ENCODE data around the gene DNMBP.
"Not testable (repeated sequence)": the region's sequence is repeated elsewhere in the genome, so short reads cannot be mapped to it uniquely, and the experiment has no call there.

Gene DNMBP

GRCh38 chr10:100006243-100006886, 3.4 kb downstream of the DNMBP start:
- DNase-seq (ENCODE audit: insufficient read length, low spot score), result peak; percentile 82
- TF ChIP-seq POLR2A (IDR thresholded peaks at IDR 0.05; ENCODE audit: low read depth, low read length), result no peak
- FAIRE-seq, result peak; percentile 88

GRCh38 chr10:100004805-100005510, 4.8 kb downstream of the DNMBP start:
- TF ChIP-seq POLR2A (IDR thresholded peaks at IDR 0.05; ENCODE audit: low read depth, low read length), result no peak
- DNase-seq (ENCODE audit: insufficient read length, low spot score) (no peak), FAIRE-seq (no peak)

DNA sequence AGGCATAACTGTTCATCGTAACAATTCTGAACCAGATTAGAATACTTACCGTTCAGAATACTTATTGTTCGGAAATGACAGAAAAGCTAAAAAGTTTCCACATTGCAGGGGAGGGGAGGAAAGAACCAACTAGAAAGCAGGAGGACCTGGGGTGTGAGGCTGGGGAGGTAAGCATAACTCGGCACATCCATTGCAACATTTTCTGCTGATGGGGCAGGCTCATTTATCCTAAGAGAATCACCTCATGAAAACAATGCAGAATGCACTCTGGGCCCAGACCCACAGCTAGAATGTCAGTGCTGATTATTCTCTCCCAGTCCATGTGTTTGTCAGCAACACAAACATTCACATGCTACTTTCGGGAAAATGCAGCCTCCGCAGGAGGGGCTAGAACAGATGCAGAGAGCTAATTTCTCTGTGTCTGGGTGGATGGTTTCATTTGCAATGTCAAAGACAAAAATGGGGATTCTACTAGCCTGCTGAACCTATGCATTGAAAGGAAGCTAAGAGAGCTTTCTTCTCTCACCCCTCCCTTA, 9.6 kb downstream of the DNMBP start:
- FAIRE-seq, result no peak
- DNase-seq (ENCODE audit: insufficient read length, low spot score), result no peak
- TF ChIP-seq POLR2A (IDR thresholded peaks at IDR 0.05; ENCODE audit: low read depth, low read length), result no peak

GRCh38 chr10:99999319-100000108, 10.2 kb downstream of the DNMBP start:
- FAIRE-seq (no peak), DNase-seq (ENCODE audit: insufficient read length, low spot score) (no peak)
- no peak for TF ChIP-seq POLR2A (IDR thresholded peaks at IDR 0.05; ENCODE audit: low read depth, low read length)

GRCh38 chr10:99998889-99999288, 10.9 kb downstream of the DNMBP start:
- TF ChIP-seq POLR2A (IDR thresholded peaks at IDR 0.05; ENCODE audit: low read depth, low read length), result no peak
- no peak for FAIRE-seq
- DNase-seq (ENCODE audit: insufficient read length, low spot score), result no peak

GRCh38 chr10:99996671-99997648, 12.8 kb downstream of the DNMBP start:
- DNase-seq (ENCODE audit: insufficient read length, low spot score) (no peak), FAIRE-seq (no peak)
- TF ChIP-seq POLR2A (IDR thresholded peaks at IDR 0.05; ENCODE audit: low read depth, low read length), result no peak

GRCh38 chr10:99995713-99996112, 14.0 kb downstream of the DNMBP start:
- DNase-seq (ENCODE audit: insufficient read length, low spot score) (no peak), FAIRE-seq (no peak)
- no peak for TF ChIP-seq POLR2A (IDR thresholded peaks at IDR 0.05; ENCODE audit: low read depth, low read length)

GRCh38 chr10:99995269-99995668, 14.5 kb downstream of the DNMBP start:
- no peak for TF ChIP-seq POLR2A (IDR thresholded peaks at IDR 0.05; ENCODE audit: low read depth, low read length)
- no peak for DNase-seq (ENCODE audit: insufficient read length, low spot score)
- FAIRE-seq, result no peak

DNA sequence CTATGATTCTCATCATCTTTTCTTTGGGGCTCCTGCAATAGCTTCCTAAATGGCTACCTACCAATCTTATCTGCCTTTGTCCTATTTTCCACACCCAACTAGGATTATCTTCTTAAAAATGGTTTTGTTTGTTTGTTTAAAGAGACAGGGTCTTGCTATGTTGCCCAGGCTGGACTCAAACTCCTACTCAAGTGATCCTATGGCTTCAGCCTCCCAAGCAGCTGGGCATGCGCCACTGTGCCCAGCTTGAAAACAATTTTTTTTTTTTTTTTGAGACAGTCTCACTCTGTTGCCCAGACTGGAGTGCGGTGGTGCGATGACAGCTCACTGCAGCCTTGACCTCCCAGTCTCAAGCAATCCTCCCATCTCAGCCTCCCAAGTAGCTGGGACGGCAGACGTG, 14.9 kb downstream of the DNMBP start:
- DNase-seq (ENCODE audit: insufficient read length, low spot score) (no peak), FAIRE-seq (no peak)
- TF ChIP-seq POLR2A (IDR thresholded peaks at IDR 0.05; ENCODE audit: low read depth, low read length), result no peak

DNA sequence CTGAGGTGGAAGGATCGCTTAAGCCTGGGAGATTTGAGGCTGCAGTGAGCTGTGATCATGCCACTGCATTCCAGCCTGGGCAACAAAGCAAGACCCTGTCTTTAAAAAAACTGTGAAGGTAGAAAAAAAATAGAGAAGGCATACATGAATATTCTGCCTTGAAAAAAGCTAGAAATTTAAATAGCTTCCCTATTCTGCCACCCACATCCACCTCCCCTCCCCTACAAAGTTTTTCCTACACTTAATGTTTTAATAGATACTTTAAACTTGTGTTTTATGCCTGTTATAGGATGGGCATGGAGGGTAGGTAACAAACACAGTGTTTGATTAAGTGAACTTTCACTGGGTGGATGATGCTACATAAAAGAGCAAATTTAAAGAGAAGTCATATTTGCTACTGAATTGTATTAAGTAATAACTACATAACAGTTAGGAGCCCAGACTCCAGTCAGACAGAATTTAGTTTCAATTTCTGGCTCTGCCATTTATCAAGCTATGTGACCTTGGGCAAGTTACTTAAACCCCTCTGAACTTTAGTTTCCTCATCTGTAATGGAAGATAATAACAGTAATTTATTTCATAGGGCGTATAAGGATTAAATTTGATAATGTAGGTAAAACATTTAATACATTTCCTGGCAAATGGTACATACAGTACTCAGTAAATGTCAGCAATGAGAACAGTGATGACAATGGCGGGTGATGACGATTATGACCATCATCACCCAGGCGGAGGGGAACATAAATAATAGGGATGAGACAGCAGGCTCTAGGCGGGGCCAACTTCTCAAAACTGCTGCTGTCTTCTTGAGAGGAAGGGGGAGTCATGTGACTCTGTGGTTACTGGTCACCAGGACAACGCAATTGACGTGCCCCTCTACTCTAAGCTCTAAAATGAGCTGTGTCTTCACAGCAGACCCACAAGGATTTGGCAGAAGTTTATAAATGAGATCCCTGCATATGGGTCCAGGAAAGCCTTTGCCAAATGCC, 15.8 kb downstream of the DNMBP start:
- FAIRE-seq, result peak; percentile 79

GRCh38 chr10:99985637-99986036, 24.1 kb downstream of the DNMBP start:
- not testable (repeated sequence) for FAIRE-seq; DNase-seq (ENCODE audit: insufficient read length, low spot score)

More for the DNA sequence above, 15.8 kb downstream of the DNMBP start:
- TF ChIP-seq POLR2A (IDR thresholded peaks at IDR 0.05; ENCODE audit: low read depth, low read length), result no peak
- peak; percentile 55 for DNase-seq (ENCODE audit: insufficient read length, low spot score)

Measured in H54 (cell line).